Ascending aorta (tissue), 2 donors: ENCODE data around the gene PDIA5. TPM values are rescaled to one million over a fixed set of nuclear protein-coding genes. Genes with fewer than 3 reads are reported as not detected.

Experiments used
- DNase-seq, 2 donors: peaks; one replicate each; pipeline ENCODE4 v3.0.0-alpha.2; 2019; ENCODE audit warnings: low spot score in 2 of 2
- H3K27ac ChIP-seq, 2 donors: fragments of 200-600 bp; sonication (generic); one replicate each; pipeline ENCODE4 v1.5.1; 2016 to 2017; ENCODE audit warnings: mild to moderate bottlenecking in 1 of 2
- H3K27me3 ChIP-seq: fragments of 200-600 bp; sonication (generic); one replicate; pipeline ENCODE4 v1.5.1; 2017
- H3K36me3 ChIP-seq, 2 donors: fragments of 200-600 bp; sonication (generic); one replicate each; pipeline ENCODE4 v1.5.1; 2016
- H3K4me1 ChIP-seq, 2 donors: fragments of 200-600 bp; sonication (generic); one replicate each; pipeline ENCODE4 v1.5.1; 2016 to 2017; ENCODE audit warnings: mild to moderate bottlenecking in 1 of 2
- H3K4me3 ChIP-seq, 2 donors: fragments of 200-600 bp; sonication (generic); one replicate each; pipeline ENCODE4 v1.5.1; 2016 to 2017; ENCODE audit warnings: mild to moderate bottlenecking in 1 of 2
- H3K9me3 ChIP-seq, 2 donors: fragments of 200-600 bp; sonication (generic); one replicate each; pipeline ENCODE4 v1.5.1; 2016
- CTCF ChIP-seq, 3 experiments: fragments of 200-600 bp in 2 of 3; fragments of 450-650 bp in 1 of 3; sonication (generic) in 2 of 3; IDR thresholded peaks; one replicate each; pipeline ENCODE4 v1.5.1; 2016 to 2019; ENCODE audit warnings: antibody characterized with exemption in 3 of 3, mild to moderate bottlenecking in 1 of 3, moderate library complexity in 1 of 3
- intact Hi-C: fragments of 100-400 bp; cut with DNase I; formaldehyde crosslinking; loops from one replicate; pipeline ENCODE4 v1.15.1; 2023
- total RNA-seq: library from RNA; depleted of rRNA; stranded (reverse); fragments of >200 nt; gene quantifications from one replicate; pipeline ENCODE4 v1.1.0, GENCODE V29; 2016

The PDIA5 gene
- total RNA-seq, 1 donor from 2014 or later = 21.3 TPM

- Histone ChIP-seq H3K27ac (no peak overlapping the region), H3K36me3 (no peaks in the 10 kb centered on the region), H3K9me3 (no peaks in the 10 kb centered on the region), H3K4me3 (no peak overlapping the region), H3K27me3 (no peaks in the 10 kb centered on the region), H3K4me1 (peaks cover 7 to 26% of the 10 kb centered on the region in 2 donors)
- intact Hi-C loops = no loop called here
- TF ChIP-seq CTCF (IDR thresholded peaks at IDR 0.05) = no peak
- no peak for DNase-seq
Measured at GRCh38 chr3:123050666-123051065, 16.2 kb upstream of the PDIA5 start.

- no peaks in the 10 kb centered on the region for H3K9me3 ChIP-seq
- no peaks in the 10 kb centered on the region for H3K36me3 ChIP-seq
- H3K4me1 ChIP-seq = peaks cover 7 to 19% of the 10 kb centered on the region in 2 donors
- intact Hi-C loops = no loop called here
- H3K27ac ChIP-seq = peak overlapping the region; percentile 16 to 77
- DNase-seq = no peak
- H3K4me3 ChIP-seq = no peak overlapping the region
- H3K27me3 ChIP-seq = no peaks in the 10 kb centered on the region
- no peak for TF ChIP-seq CTCF (IDR thresholded peaks at IDR 0.05)
Measured at GRCh38 chr3:123053107-123053506, 13.7 kb upstream of the PDIA5 start.

GRCh38 chr3:123054109-123054778, 12.6 kb upstream of the PDIA5 start:
- H3K27me3 ChIP-seq = no peaks in the 10 kb centered on the region
- H3K9me3 ChIP-seq = no peaks in the 10 kb centered on the region
- no peak for TF ChIP-seq CTCF (IDR thresholded peaks at IDR 0.05)
- H3K36me3 ChIP-seq = no peaks in the 10 kb centered on the region
- intact Hi-C loops = no loop called here
- H3K27ac ChIP-seq = peak overlapping the region; percentile 16 to 77
- no peak for DNase-seq
- no peak overlapping the region for H3K4me3 ChIP-seq
- H3K4me1 ChIP-seq = peaks cover 7 to 19% of the 10 kb centered on the region in 2 donors

GRCh38 chr3:123054931-123055330, 11.9 kb upstream of the PDIA5 start:
- Histone ChIP-seq H3K27me3 (no peaks in the 10 kb centered on the region), H3K4me1 (peaks cover 7 to 19% of the 10 kb centered on the region in 2 donors), H3K27ac (peak overlapping the region in 1 of 2 donors; percentile 77), H3K4me3 (no peak overlapping the region), H3K36me3 (no peaks in the 10 kb centered on the region), H3K9me3 (no peaks in the 10 kb centered on the region)
- no peak for DNase-seq
- no peak for TF ChIP-seq CTCF (IDR thresholded peaks at IDR 0.05)
- intact Hi-C loops = no loop called here

- H3K9me3 ChIP-seq = no peaks in the 10 kb centered on the region
- intact Hi-C loops = no loop called here
Measured at GRCh38 chr3:123055352-123055751, 11.5 kb upstream of the PDIA5 start.

More at GRCh38 chr3:123055352-123055751, 11.5 kb upstream of the PDIA5 start:
- Histone ChIP-seq H3K27me3 (no peaks in the 10 kb centered on the region), H3K4me3 (no peak overlapping the region), H3K36me3 (no peaks in the 10 kb centered on the region), H3K4me1 (peaks cover 7 to 19% of the 10 kb centered on the region in 2 donors), H3K27ac (no peak overlapping the region)
- DNase-seq = no peak
- no peak for TF ChIP-seq CTCF (IDR thresholded peaks at IDR 0.05)
